NCI-H187 (cell line): ENCODE data around the gene EPN2.

Source experiments
- DNase-seq, 2 experiments: peaks; one replicate each; lab custom pipeline; 2025; lab: John Stamatoyannopoulos, UW

The EPN2 gene

DNA sequence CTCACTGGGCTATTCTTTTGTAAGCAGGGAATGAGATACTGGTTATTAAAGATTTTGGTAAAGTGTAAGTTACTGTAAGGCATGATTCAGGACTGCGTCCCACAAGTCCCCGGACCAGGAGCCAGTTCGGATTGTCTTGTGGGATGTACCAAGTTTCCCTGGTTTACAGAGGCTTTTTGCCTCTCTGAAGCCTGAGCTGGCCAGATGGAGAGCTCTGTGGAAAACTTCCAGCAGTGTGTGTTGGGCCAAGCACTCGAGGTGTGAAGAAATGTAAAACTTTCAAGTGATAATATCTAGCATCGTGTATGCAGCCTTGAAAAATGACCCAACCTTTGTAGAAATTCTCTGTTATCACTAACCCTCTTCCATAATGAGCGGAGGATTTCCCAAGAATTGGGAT lies 2.4 kb downstream of the EPN2 start:
- no peak for DNase-seq

DNA sequence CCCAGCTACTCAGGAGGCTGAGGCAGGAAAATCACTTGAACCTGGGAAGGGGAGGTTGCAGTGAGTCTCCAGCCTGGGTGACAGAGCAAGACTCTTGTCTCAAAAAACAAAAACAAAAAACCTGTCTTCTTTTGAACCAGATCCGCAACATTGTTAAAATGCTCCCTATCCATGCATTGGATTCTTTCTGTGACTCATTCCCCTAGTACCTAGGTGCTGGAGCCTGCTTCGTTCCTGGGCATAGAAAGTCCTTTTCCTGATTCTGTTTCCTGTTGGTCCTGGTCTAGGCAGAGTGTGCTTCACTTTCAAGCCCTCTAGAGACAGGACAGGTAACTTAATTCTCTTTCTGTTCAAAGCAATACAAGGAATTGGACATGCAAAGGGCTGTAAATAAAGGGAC lies 5.2 kb downstream of the EPN2 start:
- no peak for DNase-seq

DNA sequence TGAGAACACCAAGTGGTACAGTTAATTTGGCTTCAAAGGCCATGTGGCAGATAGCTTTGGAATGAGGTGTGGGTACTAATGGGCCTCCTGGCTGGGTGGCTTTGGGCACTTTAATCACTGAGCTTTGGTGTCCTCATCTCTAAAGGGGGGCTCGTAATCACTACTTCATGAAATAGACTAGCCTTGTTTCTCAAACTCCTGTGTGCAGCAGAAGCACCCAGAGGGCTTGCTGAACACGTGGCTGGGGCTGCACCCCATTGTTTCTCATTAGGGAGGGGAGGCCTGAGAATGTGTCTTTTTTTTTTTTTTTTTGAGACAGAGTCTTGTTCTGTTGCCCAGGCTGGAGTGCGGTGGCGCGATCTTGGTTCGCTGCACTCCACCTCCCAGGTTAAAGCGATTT lies 5.8 kb downstream of the EPN2 start:
- no peak for DNase-seq

DNA sequence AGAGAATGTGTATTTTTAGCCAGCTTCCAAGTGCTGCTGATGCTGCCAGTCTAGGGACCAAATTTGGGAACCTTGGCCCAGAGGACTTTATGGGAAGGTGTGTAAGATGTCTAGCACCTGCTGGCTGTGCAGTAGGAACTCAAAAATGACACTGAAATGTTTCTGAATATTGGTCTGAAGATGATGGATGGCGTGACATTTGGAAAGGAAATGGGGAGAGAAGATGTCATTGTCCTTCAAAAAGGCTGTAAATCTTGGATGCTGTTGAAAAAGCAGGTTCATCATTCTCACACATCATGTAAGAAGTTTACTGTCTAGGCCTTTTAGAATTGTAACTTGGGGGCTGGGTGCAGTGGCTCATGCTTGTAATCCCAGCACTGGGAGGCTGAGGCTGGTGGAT lies 6.7 kb downstream of the EPN2 start:
- no peak for DNase-seq

DNA sequence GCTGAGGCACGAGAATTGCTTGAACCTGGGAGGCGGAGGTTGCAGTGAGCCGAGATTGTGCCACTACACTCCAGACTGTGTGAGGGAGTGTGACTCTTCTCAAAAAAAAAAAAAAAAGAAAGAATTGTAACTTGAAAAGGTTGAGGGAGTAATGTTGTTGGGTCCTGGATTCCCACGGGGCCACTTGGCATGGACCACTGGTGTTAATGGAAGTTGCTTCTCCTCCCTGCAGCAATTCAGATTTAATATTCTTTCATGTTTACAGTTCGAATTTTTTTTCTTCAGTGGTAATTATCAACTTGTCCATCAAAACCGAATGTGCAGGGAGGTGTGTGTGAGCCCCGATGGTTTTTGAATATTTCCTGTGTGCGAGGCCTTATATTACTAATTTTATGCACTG lies 7.2 kb downstream of the EPN2 start:
- no peak for DNase-seq

DNA sequence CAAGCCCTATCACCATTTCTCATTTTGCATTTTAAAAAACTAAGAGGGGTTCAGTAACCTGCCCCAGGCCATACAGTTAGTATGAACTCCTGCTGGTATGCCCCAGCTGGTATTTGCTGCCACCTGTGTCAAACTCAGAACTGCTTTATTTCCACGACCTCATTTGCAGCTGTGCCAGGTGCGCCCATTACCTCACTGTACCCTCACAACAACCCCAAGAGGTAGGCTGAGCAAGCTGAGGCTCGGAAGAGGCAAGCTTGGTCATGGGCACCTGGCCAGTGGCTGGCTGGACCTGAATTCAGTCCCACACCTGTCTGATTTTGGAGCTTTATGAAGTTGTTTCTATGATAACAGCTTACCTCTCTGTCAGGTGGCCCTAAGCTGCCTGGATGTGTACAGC lies 7.6 kb downstream of the EPN2 start:
- DNase-seq: no peak

DNA sequence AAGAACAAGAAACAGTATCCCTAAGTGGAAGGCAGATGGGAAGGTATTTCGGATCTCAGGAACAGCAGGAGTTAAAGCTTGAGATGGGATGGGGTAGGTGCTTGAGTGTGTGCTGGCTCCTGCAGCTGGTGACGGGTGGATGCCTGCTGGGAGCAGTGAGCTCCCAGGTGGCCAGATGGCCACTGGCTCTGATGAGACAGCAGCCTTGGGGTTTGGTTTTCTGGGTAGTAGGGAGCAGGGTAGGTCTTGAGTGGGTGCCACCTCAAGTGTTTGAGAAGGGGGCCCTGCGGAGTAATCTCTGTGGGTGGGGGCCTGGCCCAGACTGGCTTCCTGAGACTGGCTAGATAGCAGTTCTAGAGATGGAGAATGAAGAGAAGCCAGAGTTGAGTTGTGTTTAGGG lies 10.3 kb downstream of the EPN2 start:
- no peak for DNase-seq

DNA sequence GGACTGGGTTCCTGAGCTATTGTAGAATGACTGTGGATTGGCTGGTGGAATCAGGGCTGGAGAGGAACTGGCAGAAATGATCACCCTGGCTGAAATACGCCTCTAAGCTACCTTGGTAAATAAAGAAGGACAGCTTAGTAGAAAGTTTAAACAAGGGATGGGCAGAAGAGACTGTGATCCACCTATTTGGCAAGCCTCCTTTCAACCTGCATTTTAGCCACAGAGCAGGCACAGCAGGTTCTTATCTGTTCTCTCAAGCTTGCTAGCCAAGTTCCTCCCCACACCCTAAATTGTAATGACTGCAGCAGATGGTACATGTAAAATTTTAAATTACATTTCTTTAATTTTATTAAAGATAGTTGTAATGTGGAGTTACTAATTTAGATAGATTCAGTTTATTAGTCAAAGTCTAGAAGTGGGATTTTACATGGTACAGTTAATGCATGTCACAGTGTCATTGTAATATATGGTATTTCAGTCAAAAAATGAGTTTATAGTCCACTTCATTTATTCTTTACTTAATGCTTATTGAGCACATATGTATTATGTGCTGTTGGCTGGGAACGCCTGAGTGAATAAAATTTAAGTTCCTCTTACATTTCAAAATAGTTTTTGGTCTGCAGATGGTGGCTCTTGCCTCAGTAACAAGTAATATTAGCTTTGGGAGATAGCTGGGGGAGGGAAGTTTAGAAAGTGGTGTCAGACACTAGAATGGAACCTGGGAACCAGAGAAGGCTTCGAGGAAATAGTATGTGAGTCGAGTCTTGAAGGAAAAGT lies 11.2 kb downstream of the EPN2 start:
- DNase-seq: no peak

DNA sequence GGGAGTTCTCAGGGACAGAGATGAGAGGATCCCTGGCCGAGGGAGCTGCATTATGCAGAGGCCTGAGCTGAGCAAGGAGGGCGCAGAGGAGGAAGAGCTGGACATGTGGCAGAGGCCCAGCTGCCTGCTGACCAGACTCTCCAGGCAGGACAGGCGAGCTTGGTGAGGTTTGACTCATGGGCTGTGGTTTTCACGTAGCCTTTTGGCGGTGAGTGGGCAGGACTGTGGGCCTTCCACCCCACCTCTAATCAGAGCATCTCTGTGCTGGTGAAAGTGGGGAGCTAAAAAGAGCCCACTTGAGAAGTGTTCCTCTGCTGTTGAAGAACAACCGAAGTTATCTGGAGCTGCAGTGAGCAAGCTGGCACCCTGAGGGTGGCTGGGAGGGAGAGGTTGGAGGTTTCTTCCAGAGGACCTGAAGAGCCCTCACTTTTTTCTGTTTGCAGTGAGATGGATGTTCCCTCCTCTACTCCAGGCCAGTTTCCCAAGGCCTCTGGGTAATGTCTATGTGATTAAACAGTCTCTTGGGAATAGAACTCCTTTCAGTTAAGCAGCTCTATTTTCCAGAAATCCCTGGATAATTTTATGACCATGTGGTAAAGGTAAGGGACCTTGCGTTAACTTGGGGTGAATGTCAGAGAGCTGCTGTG lies 11.9 kb downstream of the EPN2 start:
- DNase-seq: no peak

DNA sequence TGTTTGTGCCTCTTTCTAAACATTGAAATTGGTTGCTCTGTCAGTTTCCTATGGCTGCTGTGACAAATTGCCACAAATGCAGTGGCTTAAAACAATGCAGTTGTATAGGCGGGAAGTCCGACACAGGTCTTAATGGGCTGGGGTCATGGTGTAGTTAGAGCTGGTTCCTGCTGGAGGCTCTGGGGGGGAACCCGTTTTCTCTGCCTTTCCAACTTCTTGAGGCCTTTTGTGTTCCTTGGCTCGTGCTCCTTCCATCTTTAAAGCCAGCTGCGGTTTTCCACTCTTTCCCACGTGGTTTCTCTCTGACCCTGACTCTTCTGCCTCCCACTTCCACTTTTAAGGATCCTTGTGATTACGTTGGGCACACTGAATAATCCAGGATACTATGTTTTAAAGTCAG lies 12.5 kb downstream of the EPN2 start:
- no peak for DNase-seq

DNA sequence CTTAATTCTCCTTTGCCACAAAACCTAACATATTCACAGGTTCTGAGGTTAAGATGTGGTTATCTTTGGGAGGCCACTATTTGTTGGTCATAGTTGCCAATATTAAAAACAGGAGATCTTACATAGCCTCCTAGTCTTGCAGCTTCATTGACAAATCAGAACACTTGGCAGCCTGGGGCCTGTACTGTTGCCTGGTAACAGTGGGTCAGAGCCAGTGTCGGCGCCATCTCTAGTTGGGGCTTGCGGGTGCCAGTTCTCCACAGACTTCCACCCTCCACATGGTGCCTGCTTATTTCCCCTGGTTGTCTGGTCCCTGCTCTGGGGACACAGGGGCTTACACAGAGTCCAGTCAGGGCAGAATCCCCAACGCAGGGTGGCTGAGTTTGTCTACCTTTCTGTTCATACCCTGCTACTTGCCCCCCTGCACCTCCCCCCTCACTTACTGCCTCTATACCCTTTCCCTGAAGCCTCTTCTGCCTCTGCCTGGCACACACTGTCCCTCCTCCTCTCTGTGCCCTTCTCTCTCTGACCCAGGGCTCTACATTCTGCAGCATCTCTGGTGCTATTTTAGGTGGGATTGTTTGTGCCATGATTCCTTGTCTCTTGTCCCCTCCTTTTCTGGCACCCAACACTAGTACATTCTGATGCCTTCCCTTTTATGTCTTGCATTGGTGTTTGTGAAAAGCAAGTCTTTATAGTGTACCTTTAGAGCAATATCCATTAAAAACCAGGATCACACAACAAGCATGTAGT lies 13.4 kb downstream of the EPN2 start:
- no peak for DNase-seq

DNA sequence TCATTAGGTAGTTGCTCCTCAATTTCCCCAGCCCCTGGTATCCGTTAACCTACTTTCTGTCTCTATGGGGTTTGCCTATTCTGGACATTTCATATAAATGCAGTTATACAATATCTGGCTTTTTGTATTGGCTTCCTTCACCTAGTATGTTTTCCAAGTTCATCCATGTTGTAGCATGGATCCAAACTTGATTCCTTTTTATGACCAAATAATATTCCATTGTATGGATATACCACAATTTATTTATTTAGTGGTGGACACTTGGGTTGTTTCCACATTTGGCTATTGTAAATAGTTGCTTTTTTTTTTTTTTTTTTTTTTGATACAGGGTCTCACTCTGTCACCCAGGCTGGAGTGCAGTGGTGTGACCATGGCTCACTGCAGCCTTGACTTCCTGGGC lies 15.9 kb downstream of the EPN2 start:
- DNase-seq: no peak

DNA sequence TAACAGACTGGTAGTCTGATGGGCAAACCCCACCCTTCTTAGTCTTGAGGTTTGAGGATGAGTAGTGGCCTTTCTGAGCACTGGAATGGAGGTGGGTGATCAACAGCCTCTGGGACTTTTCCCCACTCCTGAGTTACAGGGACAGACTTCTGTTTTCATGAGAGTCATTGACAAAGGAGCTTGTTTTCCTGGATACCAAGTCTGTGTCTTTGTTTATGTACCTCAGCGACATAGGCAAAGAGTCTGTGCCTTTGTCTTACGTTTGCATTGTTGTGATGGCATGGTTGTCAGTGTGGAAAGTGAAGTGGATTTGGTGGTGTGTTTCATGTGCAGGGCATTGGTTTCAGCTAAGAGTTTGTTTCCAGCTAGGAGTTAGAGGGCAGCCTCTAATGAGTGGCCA lies 17.5 kb downstream of the EPN2 start:
- DNase-seq: no peak

DNA sequence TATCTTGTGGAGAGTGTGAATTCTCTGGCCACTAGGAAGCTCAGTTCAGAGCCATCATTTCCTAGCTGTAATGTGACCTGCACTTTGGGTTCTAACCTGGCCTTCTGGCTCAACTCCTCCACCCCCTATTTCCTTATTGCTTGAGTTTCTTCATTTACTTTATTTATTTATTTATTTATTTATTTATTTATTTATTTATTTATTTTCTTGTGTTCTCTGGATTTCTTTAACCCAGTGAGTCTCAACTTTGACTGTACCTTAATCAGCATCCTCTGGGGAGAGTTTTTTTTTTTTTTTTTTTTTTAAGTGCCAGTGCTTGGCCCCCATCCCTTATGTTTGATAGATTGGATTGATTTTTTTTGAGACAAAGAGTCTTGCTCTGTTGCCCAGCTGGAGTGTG lies 18.1 kb downstream of the EPN2 start:
- DNase-seq: no peak

DNA sequence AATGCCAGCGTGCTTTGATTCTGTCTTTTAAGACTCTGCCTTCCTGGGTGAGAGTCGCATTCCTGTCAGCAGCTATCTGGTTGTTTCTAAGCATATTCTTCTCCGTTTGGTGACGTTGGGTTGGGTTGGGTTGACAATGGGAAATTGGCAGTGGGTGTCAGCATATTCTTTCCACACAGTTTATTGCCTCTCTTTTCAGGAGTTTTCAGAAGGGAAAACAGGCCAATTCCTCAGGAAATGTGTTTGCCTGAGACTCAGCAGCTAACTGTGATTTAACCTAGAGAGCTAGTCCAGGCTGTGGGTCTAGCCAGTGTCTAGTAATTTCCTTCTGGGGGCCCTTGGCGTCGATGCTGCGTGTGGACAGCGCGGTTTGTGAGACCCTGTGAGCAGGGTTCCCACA lies 21.2 kb downstream of the EPN2 start:
- DNase-seq: no peak

DNA sequence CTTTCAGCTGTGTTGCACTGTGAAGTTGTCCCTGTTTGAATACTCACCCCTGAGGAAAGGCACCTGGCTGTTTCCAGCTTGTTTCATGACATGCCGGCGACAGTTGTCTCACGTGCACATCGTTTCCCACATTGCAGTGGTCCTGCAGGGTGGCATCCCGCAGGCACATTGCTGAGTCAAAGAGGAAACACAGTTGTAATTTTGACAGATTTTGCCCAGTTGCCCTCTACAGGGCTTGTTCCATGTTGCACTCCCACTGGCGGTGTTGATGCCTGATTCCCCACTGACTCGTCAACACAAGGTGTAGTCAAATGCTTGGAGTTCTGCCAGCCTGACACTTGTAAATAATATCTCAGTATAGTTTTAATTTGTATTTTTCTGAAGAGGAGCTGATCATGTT lies 23.8 kb downstream of the EPN2 start:
- no peak for DNase-seq

DNA sequence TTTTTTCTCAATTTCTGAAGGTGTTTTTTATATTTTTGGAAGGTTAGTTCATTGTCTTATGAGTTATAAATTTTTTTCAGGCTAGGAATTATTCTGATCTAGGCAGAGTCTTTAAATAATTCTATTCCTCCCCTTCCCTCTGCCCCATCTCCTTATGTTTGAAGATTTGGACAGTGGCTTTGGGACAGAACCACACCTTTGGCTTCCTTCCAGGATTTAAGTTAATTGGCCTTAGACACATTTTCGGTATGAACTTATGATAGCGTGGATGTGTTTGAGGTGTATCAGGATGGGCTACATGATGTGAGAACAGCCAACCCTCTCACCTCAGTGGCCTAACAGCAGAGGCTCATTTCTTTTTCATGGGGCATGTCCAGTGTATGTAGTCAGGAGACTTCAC lies 24.3 kb downstream of the EPN2 start:
- no peak for DNase-seq

DNA sequence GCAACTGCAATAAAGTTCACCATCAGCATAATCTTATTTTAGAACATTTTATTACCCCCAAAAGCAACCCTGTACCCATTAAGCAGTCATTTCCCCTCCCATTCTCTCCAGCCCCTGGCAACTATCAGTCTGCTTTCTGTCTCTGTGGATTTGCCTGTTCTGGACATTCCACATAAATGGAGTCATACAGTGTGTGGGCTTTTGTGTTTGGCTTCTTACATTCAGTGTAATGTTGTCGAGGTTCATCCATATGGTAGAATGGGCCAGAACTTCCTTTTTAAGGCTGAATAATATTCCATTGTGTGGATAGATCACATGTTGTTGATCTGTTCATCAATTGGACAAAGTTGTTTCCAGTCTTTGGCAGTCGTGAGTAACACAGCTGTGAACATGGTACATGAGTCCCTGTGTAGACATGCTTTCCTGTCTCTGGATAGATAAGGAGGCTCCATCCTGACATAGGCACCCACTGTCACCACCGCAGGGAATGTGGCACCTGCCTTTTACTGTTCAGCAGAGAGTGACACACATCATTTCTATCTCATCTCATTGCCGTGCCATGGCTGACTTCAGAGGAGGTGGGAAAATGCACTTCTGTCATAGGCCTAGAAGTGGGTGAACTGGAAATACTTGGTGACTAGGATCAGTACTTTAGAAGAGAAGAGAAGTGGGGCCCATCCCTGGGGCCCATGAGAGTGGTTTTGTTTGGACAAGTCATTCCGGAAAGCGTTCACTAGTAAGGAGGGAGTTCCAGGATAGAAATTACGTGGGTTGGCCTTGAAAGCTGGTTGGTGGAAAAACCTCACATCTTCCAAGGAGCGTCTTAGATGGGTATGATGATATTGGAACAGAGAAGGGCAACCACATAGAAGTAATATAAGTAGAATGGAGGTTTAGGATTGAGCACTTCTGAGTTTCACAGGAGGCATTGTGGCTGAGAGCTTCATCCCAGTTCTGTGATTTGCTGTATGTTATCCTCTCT lies 25.8 kb downstream of the EPN2 start:
- no peak for DNase-seq

DNA sequence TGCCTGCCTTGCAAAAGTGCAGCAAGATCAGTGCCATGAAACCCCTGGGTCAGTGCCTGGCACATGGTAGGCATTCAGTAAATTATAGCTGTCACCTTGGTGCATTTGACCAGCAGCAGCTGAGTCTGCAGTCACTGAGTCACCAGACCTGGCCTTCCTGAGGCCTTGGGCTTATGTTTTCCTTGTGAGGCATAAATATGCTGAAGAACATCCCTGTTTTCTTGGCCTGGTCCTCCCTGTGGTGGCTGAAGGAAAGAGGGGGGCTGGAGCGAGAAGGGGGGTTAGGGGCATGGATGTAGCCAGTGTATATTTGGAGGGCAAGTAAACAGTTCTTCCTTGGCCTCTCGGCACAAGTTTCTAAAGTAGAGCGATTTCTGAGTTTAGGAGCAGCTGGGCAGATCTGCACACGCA lies 26.5 kb downstream of the EPN2 start:
- no peak for DNase-seq

DNA sequence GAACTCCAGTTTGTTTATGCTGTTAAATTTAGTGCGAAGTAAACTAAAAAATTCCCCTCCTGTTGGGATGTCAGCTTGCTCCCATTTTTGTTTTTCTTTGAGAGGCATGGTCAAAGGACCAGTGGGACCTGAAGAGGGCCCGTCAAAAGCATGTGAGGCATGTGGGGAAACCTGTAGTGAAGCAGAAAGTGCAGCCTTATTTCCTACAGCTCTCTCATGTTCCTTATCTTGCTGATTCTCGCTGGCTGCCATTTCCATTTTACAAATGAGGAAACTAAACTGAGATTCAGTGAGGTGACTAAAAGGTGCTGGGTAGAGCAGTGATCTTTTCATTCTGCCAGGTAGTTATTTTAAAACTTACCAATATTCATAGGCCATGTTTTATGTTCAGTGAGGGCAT lies 27.1 kb downstream of the EPN2 start:
- DNase-seq: no peak

DNA sequence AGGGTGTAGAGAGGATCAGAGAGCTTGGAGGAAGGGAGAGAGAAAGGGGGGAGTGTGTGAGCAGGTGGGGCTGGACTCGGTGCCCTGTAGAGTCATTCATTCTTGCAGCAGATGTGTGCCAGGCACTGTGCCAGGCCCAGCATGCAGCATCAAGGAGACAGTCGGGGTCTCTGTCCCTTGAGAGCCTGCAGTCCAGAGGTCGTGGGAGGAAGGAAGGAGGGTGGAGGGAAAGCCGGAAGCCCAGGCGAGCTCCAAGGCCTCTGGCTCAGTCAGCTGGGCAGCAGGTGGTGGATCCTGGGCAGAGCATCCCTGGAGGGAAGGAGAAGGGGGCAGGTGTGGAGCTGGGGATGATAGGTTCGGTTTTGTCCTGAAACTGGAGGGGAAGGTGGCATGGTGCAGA lies 27.5 kb downstream of the EPN2 start:
- no peak for DNase-seq

DNA sequence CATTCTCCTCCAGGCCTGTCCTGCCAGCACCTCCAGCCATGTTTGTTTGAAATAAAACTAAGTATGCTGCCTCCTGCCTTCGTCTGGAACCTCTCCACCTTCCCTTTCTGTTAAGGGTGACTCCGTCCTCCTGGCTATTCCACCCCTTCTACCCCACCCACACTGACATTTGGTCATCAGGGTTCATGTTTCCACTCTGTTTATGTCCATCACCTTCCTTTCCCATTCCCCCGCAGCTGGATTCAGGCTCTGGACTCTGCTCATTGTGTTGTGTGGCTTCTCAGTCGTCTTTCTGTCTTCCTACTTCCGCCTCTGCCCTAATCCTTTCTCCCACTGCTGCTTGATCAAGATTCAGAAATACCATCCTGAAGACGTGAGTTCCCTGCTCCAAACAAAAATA lies 28.6 kb downstream of the EPN2 start:
- no peak for DNase-seq
